H9 (cell line): ENCODE data around the gene PTBP2. TPM values are rescaled to one million over a fixed set of nuclear protein-coding genes. Genes with fewer than 3 reads are reported as not detected.

ENCODE experiments used
- DNase-seq: peaks from one replicate; pipeline ENCODE4 v3.0.0-alpha.2; 2017
- H2AFZ ChIP-seq: one replicate; pipeline ENCODE4 v1.6.1; 2013; ENCODE audit warnings: mild to moderate bottlenecking, low read length, control low read depth, moderate library complexity
- H2AK5ac ChIP-seq: 2 replicates; pipeline ENCODE4 v1.6.1; 2013; ENCODE audit warnings: low read length, control low read depth, mixed read lengths; ENCODE audit not compliant: insufficient read length
- H2BK120ac ChIP-seq: one replicate; pipeline ENCODE4 v1.6.1; 2013; ENCODE audit warnings: low read depth, mild to moderate bottlenecking, low read length, control low read depth, inconsistent platforms; ENCODE audit not compliant: poor library complexity, severe bottlenecking
- H2BK12ac ChIP-seq: 2 replicates; pipeline ENCODE4 v1.6.1; 2013; ENCODE audit warnings: low read length, control low read depth, mixed read lengths, low read depth; ENCODE audit not compliant: insufficient read length
- H2BK15ac ChIP-seq: 2 replicates; pipeline ENCODE4 v1.6.1; 2013; ENCODE audit warnings: low read depth, low read length, control low read depth
- H2BK20ac ChIP-seq: one replicate; pipeline ENCODE4 v1.6.1; 2013; ENCODE audit warnings: low read depth, mild to moderate bottlenecking, low read length, control low read depth, inconsistent platforms; ENCODE audit not compliant: poor library complexity, severe bottlenecking
- H2BK5ac ChIP-seq: 2 replicates; pipeline ENCODE4 v1.6.1; 2013; ENCODE audit warnings: low read length, control low read depth, mixed read lengths; ENCODE audit not compliant: insufficient read length
- H3K14ac ChIP-seq: 2 replicates; pipeline ENCODE4 v1.6.1; 2013; ENCODE audit warnings: low read length, control low read depth; ENCODE audit not compliant: insufficient read depth
- H3K18ac ChIP-seq: 2 replicates; pipeline ENCODE4 v1.6.1; 2013; ENCODE audit warnings: low read depth, mild to moderate bottlenecking, mixed read lengths, low read length, control low read depth; ENCODE audit not compliant: insufficient read length
- H3K23ac ChIP-seq: 2 replicates; pipeline ENCODE4 v1.6.1; 2013; ENCODE audit warnings: low read length, control low read depth, mixed read lengths, low read depth; ENCODE audit not compliant: insufficient read length
- H3K23me2 ChIP-seq: 2 replicates; pipeline ENCODE4 v1.6.1; 2013; ENCODE audit warnings: low read depth, mild to moderate bottlenecking, mixed read lengths, low read length, control low read depth; ENCODE audit not compliant: insufficient read length, poor library complexity, severe bottlenecking
- H3K27ac ChIP-seq: 2 replicates; pipeline ENCODE4 v1.5.1; 2013; ENCODE audit warnings: low read length, control low read depth, mixed read lengths, low read depth; ENCODE audit not compliant: insufficient read length
- H3K27me3 ChIP-seq: 2 replicates; pipeline ENCODE4 v1.6.1; 2013; ENCODE audit warnings: low read length, control low read depth, inconsistent platforms; ENCODE audit not compliant: insufficient read depth
- H3K4ac ChIP-seq: 2 replicates; pipeline ENCODE4 v1.6.1; 2013; ENCODE audit warnings: low read depth, mild to moderate bottlenecking, control low read depth, inconsistent platforms, low read length, moderate library complexity
- H3K4me1 ChIP-seq: 2 replicates; pipeline ENCODE4 v1.6.1; 2013; ENCODE audit warnings: low read length, control low read depth, inconsistent platforms; ENCODE audit not compliant: insufficient read depth
- H3K4me2 ChIP-seq: 2 replicates; pipeline ENCODE4 v1.6.1; 2013; ENCODE audit warnings: low read length, control low read depth, mixed read lengths; ENCODE audit not compliant: insufficient read length, insufficient read depth
- H3K56ac ChIP-seq: 2 replicates; pipeline ENCODE4 v1.6.1; 2013; ENCODE audit warnings: low read depth, mild to moderate bottlenecking, mixed read lengths, low read length, control low read depth; ENCODE audit not compliant: insufficient read length
- H3K79me1 ChIP-seq: 2 replicates; pipeline ENCODE4 v1.6.1; 2013; ENCODE audit warnings: low read depth, mild to moderate bottlenecking, moderate library complexity, low read length, control low read depth, inconsistent platforms; ENCODE audit not compliant: insufficient read depth, poor library complexity, severe bottlenecking
- H3K79me2 ChIP-seq: 2 replicates; pipeline ENCODE4 v1.6.1; 2013; ENCODE audit warnings: low read length, control low read depth, inconsistent platforms; ENCODE audit not compliant: insufficient read depth
- H3K9ac ChIP-seq: 2 replicates; pipeline ENCODE4 v1.6.1; 2013; ENCODE audit warnings: low read length, control low read depth, mixed read lengths; ENCODE audit not compliant: insufficient read length; ENCODE audit errors: extremely low read depth
- H3K9me3 ChIP-seq: one replicate; pipeline ENCODE4 v1.6.1; 2013; ENCODE audit warnings: low read depth, low read length, inconsistent platforms; ENCODE audit not compliant: control insufficient read depth
- H3T11ph ChIP-seq: one replicate; pipeline ENCODE4 v1.6.1; 2013; ENCODE audit warnings: mild to moderate bottlenecking, low read length, control low read depth, inconsistent platforms
- H4K20me1 ChIP-seq: one replicate; pipeline ENCODE4 v1.6.1; 2013; ENCODE audit not compliant: control insufficient read depth, insufficient read length, insufficient read depth
- H4K5ac ChIP-seq: 2 replicates; pipeline ENCODE4 v1.6.1; 2013; ENCODE audit warnings: low read depth, mild to moderate bottlenecking, mixed read lengths, low read length, control low read depth; ENCODE audit not compliant: insufficient read length
- H4K8ac ChIP-seq: replicated peaks from 2 replicates; pipeline ENCODE4 v1.6.1; 2013; ENCODE audit warnings: low read length, control low read depth, mixed read lengths, low read depth; ENCODE audit not compliant: insufficient read length
- H4K91ac ChIP-seq: 2 replicates; pipeline ENCODE4 v1.6.1; 2013; ENCODE audit warnings: low read depth, mild to moderate bottlenecking, moderate library complexity, mixed read lengths, low read length, control low read depth; ENCODE audit not compliant: insufficient read length
- H3K27ac Mint-ChIP-seq, 3 experiments: 2 replicates in 2 of 3; 3 replicates in 1 of 3; pipeline ENCODE4 v1.8.0; 2020 to 2021; ENCODE audit warnings: mixed read lengths in 3 of 3, mild to moderate bottlenecking in 1 of 3, moderate library complexity in 1 of 3
- H3K27me3 Mint-ChIP-seq: 2 replicates; pipeline ENCODE4 v1.8.0; 2021; ENCODE audit warnings: low read depth, mild to moderate bottlenecking, moderate library complexity, mixed read lengths
- H3K36me3 Mint-ChIP-seq, 3 experiments: 2 replicates in 2 of 3; 3 replicates in 1 of 3; pipeline ENCODE4 v1.8.0; 2020 to 2021; ENCODE audit warnings: low read depth in 3 of 3, mixed read lengths in 3 of 3; ENCODE audit not compliant: insufficient read depth in 1 of 3
- H3K4me1 Mint-ChIP-seq, 2 experiments: 2 replicates each; pipeline ENCODE4 v1.8.0; 2020; ENCODE audit warnings: mixed read lengths in 2 of 2
- H3K4me3 Mint-ChIP-seq, 2 experiments: 2 replicates in 1 of 2; 3 replicates in 1 of 2; pipeline ENCODE4 v1.8.0; 2020 to 2021; ENCODE audit warnings: mild to moderate bottlenecking in 2 of 2, mixed read lengths in 2 of 2, moderate library complexity in 1 of 2
- H3K9me3 Mint-ChIP-seq, 2 experiments: 2 replicates in 1 of 2; 3 replicates in 1 of 2; pipeline ENCODE4 v1.8.0; 2020; ENCODE audit warnings: mild to moderate bottlenecking in 2 of 2, mixed read lengths in 2 of 2, moderate library complexity in 1 of 2
- CTCF ChIP-seq: fragments of 200-600 bp; sonication (generic); conservative IDR thresholded peaks from 3 replicates; pipeline ENCODE4 v1.8.0; 2021; ENCODE audit warnings: antibody characterized with exemption, mild to moderate bottlenecking
- WGBS: extraction: QIAGEN DNeasy Blood & Tissue Kit; methylation state at CpG from one replicate; pipeline ENCODE4 v1.1.7; 2013; ENCODE audit warnings: missing lambda C conversion rate, low lambda C conversion rate, mixed read lengths; ENCODE audit not compliant: insufficient read length; ENCODE audit errors: extremely low coverage; 5-methylcytosine and 5-hydroxymethylcytosine counted together
- total RNA-seq: library from RNA; stranded (reverse); gene quantifications from 2 replicates; pipeline ENCODE4 v1.2.1, GENCODE V29; 2021

Gene PTBP2
- total RNA-seq, 1 experiment from 2014 or later = 75.4 TPM

- WGBS = no CpG with 5 or more reads among the region's 3 CpGs
- Mint-ChIP-seq H3K36me3 (no peaks in the 10 kb centered on the region), H3K4me3 (no peak overlapping the region), H3K27ac (no peak overlapping the region), H3K4me1 (peaks cover 0 to 9% of the 10 kb centered on the region in 2 experiments; a peak in 3 of 4 replicates), H3K9me3 (no peaks in the 10 kb centered on the region), H3K27me3 (no peaks in the 10 kb centered on the region; the same call in 1 of the 2 replicates)
- Histone ChIP-seq H3K9ac (no peak overlapping the region), H3K79me2 (no peaks in the 10 kb centered on the region), H3K56ac (no peak overlapping the region), H4K8ac (no peak overlapping the region), H3K4me2 (no peak overlapping the region), H3K27ac (no peak overlapping the region), H3K9me3 (no peaks in the 10 kb centered on the region), H3K18ac (no peak overlapping the region), H2BK12ac (no peak overlapping the region), H2BK120ac (no peak overlapping the region), H3K14ac (no peak overlapping the region), H3K23ac (no peak overlapping the region), H2AK5ac (no peak overlapping the region), H4K91ac (no peak overlapping the region), H4K5ac (no peak overlapping the region), H3T11ph (no peak overlapping the region), H2AFZ (no peak overlapping the region), H3K23me2 (no peaks in the 10 kb centered on the region), H2BK5ac (no peak overlapping the region), H2BK20ac (no peak overlapping the region), H3K27me3 (no peaks in the 10 kb centered on the region), H3K4ac (no peak overlapping the region), H4K20me1 (no peaks in the 10 kb centered on the region), H3K4me1 (no peaks in the 10 kb centered on the region), H3K79me1 (no peaks in the 10 kb centered on the region), H2BK15ac (no peak overlapping the region)
- TF ChIP-seq CTCF = no peak
- DNase-seq = no peak
Observed at GRCh38 chr1:96840396-96840795, 118.8 kb downstream of the PTBP2 start.
